GM23248 (cell line): Measurements from ENCODE around the gene UCN.

Source experiments
- EZH2 ChIP-seq: fragments of 200-600 bp; sonication (generic); IDR thresholded peaks from 2 replicates; pipeline ENCODE4 v1.6.1; 2018; ENCODE audit warnings: antibody characterized with exemption, mild to moderate bottlenecking; ENCODE audit not compliant: insufficient read depth, poor library complexity, severe bottlenecking
- EZH2phosphoT487 ChIP-seq: fragments of 200-600 bp; sonication (generic); IDR thresholded peaks from 2 replicates; pipeline ENCODE4 v1.6.1; 2018; ENCODE audit warnings: antibody characterized with exemption, moderate library complexity, mild to moderate bottlenecking, low read depth; ENCODE audit not compliant: insufficient read depth

DNA sequence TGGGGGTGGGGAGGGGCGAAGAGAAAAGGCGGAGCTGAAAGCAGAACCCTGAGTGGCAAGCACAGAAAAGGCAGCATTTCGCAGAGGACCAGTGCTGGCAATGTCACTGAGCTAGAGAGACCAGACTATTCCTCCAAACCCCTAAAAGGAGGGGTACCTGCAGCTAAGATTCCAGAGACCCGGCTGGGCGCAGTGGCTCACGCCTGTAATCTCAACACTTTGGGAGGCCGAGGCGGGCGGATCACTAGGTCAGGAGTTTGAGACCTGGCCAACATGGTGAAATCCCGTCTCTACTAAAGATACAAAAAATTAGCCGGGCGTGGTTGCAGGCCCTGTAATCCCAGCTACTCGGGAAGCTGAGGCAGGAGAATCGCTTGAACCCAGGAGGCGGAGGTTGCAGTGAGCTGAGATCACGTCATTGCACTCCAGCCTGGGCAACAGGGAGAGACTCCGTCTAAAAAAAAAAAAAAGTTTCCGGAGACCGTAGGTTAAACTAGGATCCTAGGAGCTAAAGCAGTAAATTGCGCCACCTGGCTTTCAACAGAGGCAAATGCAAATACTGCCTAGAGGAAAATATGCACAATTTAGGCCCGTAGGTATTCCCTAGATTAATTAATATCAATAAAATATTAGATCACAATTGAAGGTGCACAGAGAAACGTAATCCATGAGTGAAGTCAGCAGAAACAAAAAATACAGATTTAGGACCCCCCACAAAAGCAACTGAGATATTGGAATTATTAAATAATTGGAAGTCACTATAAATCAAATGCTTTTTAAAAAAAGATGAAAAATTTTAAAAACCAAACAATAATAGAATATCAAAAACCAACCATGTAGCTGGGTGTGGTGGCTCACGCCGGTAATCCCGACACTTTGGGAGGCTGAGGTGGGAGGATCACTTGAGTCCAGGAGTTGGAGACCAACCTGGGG lies 4.9 kb downstream of the UCN start:
- TF ChIP-seq EZH2 (no peak), EZH2phosphoT487 (no peak)
